ENCODE results near the gene ACAD10.
"Not testable (repeated sequence)": the region's sequence is repeated elsewhere in the genome, so short reads cannot be mapped to it uniquely, and the experiment has no call there.

DNA sequence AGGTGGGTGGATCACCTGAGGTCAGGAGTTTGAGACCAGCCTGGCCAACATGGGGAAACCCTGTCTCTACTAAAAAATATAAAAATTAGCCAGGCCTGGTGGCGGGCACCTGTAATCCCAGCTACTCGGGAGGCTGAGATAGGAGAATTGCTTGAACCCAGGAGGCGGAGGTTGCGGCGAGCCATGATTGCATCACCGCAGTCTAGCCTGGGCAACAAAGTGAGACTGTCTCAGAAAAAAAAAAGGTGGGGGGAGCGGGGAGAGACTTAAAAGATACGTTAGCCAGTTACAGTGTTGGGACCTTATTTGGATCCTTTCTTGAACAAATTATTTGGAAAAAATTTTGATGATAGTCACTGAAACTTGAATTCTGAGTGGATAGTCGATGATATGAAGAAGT, 53.7 kb downstream of the ACAD10 start:
- TF ChIP-seq CTCF (IDR thresholded peaks at IDR 0.05; ENCODE audit: poor library complexity); EZH2 (IDR thresholded peaks at IDR 0.05; ENCODE audit: borderline replicate concordance); EZH2phosphoT487 (IDR thresholded peaks at IDR 0.05; ENCODE audit: low read depth, severe bottlenecking, unreplicated experiment): not testable (repeated sequence)

Data from hepatocyte (in vitro differentiated cells).